HG02759 (cell line): Measurements from ENCODE around the gene CSNK2A3.
"Not testable (repeated sequence)": the region's sequence is repeated elsewhere in the genome, so short reads cannot be mapped to it uniquely, and the experiment has no call there.

ENCODE experiments used
- ATAC-seq: cut with Tn5 transposase; IDR thresholded peaks from one replicate; pipeline ENCODE4 v1.9.1; 2021; ENCODE audit warnings: mild to moderate bottlenecking, moderate library complexity; ENCODE audit not compliant: unreplicated experiment

CSNK2A3 gene

GRCh38 chr11:11352878-11353277 lies at the start of gene CSNK2A3:
CSNK2A3 (minus strand) TSS chr11:11353250; CDS start chr11:11353119, 131 bp downstream.
- ATAC-seq = not testable (repeated sequence)

- no peak for ATAC-seq
Observed at GRCh38 chr11:11401960-11402535, 49.0 kb upstream of the CSNK2A3 start.

GRCh38 chr11:11400635-11401232 lies 47.7 kb upstream of the CSNK2A3 start:
- ATAC-seq = no peak

DNA sequence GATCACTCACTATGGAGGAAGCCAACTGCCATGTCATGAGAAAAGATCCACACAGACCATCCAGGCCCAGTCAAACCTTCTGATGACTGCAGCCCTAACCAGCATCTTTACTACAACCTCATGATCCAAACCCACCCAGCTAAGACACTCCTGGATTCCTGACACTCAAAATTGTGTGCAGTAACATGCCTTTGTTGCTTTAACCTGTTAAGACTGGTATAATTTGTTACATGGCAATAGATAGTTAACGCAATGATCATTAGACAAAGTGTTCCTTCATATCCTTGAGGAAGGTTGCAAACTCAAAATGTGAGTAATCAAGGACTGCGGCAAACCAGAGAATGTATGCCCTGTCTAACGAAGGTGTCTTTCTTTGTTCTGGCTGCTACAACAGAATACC lies 47.1 kb upstream of the CSNK2A3 start:
- no peak for ATAC-seq

DNA sequence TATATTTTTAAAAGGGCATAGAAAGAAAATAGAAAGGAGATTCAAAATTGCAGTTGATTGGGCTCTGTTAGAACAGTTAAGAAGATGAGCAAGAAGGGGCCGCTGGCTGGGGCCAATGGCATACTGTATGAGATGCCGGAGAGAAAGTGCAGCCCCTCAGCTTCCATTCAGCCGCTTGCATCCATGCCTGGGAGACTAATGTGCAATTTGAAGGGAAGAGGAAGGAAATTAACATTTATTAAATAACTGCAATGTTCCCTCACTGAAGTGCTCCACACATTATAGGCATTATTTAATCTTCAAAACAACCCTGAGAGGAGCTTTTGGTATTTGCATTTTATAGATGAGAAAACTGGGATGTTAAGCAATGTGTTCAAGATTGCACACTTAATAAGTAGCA lies 44.7 kb upstream of the CSNK2A3 start:
- ATAC-seq = no peak

GRCh38 chr11:11397036-11397415 lies 44.0 kb upstream of the CSNK2A3 start:
- no peak for ATAC-seq

GRCh38 chr11:11396301-11397035 lies 43.4 kb upstream of the CSNK2A3 start:
- ATAC-seq = no peak

DNA sequence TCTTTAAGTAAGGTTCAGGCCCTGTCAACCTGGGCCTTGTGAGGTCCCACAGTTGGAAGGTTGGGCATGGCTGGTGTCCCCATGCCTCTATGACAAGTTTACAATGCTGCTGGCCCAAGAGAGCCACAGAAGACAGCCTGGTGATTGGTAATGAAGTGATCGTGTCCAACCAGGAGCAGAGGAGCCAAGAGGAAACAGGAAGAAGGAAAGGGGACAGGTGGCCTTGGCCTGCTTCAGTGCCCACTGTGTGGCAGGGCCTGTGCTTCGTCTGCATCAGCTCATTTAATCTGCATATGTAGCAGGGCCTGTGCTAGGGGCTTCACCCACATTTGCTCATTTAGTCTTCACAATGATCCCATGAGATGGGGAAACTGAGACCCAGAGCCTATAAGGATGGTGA lies 42.1 kb upstream of the CSNK2A3 start:
- ATAC-seq = no peak

- no peak for ATAC-seq
Observed at GRCh38 chr11:11394241-11394640, 41.2 kb upstream of the CSNK2A3 start.

DNA sequence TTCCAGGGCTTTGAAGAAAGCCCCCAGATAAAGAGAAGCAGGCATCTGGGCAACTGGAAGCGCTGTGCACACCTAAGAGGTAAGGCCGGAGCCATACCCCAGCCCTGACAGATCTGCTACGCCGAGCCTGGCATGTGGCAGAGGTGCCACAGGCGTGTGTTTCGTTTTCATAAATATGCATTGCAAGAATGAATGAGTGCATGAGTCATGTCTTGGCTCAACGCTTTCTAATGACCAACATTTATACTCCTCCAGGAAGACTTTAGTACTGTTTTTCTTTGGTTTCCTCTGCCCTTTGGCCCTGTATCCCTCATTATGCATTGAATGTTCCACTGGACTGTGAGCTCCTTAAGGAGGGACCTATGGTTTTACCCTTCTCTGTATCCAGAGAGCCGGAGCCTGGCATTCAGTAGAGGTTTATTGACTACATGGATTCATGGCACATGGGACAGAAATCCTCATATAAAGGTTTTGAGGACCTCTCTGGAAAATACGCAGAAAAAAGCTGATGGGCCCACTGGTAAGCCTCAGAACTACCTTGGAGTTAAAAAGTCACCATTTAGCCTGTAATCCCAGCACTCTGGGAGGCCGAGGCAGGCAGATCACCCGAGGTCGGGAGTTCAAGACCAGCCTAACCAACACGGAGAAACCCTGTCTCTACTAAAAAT lies 38.9 kb upstream of the CSNK2A3 start:
- no peak for ATAC-seq

DNA sequence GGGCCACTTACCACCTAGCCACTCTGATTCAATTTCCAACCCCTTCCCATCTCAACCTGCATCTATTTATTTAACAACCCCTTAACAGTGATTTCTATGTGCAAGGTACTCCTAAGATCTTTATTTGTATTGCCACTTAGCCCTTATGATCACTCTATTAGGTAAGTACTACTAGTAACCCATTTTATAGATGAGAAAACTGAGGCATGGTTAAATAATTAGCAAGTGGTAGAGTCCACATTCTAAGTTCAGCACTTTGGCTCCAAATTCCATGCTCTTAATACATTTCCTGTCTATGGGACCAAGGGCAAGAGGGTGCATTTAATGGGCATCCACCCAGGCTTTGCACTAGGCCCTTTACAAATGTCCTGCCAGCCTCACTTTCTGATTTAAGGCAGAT lies 38.1 kb upstream of the CSNK2A3 start:
- no peak for ATAC-seq

DNA sequence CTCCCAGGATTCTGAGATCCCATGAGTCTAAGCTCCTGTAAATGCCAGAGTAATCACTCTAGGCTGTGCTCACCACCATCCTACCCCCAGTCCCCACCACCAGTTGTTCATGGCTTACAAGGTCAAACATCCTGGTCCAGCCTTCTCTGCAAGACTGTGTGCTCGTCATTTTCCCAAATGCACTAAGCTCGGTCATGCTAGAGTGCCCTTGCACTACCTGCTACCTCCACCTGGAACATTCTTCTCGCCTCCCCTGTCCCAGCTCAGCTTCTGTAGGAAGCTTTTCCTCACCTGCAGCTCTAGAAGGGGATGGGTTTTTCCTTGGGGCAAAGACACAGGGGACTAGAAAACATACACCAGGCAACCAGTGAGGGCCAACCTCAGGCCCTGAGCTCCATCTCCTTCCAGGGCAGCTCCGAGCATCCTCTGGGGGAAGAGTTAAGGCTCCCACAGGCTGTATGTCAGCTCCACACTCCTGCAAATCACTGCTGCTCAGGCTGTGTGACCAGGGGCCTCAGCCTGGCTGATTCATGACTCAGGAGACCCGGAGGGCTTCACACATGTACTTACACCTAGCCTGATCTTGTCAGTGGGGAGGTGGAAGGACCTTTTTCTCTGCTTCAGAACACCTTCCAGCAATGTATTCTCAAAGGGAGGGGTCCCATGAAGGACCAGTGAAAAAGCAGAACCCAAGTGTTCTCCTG lies 37.2 kb upstream of the CSNK2A3 start:
- ATAC-seq = no peak

DNA sequence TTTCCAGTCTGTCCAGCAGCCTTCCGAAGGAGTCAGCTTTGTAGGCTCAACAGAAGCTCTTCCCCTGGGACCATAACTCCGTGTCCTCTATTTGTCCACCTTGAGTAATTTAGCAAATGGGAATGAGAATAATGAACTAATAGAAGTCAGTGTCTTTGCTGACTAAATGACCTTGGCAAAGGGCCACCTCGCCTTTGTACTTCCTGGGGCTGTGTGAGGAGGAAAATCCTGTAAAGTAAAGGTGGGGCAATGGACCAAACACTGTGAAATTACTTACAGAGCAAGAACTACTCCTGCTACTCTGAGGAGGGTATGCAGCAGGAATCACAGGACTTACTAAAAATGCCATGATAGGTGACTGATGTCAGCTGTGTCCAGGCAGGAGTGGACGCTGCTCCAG lies 36.2 kb upstream of the CSNK2A3 start:
- ATAC-seq = no peak

DNA sequence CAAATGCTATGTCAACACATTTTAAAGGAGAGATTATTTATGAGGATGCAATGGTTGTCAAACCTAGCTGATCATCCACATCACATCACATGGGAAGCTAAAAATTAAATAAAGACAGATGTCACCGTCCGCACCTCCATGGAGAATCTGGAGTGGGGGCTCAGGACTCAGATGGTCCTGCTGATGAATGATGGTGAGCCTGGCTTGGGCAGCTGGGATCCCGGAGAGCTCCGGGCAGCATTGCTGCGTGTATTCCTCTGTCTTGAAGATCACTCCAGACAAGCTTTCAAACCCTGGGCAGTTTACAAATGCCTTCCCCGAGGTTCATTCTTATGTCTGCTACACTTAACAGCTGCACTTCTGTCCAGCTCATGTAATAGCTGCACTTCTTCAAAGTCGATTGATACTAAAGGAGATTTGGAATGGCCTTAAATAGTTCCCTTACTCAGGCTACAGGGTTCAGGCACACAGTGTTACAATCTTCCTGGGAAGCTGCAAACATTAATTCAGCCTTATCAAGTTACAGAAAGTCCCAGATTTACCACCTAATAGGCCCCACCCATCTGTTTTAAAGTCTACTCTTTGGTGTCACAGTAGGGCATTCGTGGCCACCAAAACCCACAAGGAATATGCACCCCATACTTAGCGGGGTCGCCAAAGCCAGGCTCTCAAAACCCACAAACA lies 34.7 kb upstream of the CSNK2A3 start:
- ATAC-seq = no peak

DNA sequence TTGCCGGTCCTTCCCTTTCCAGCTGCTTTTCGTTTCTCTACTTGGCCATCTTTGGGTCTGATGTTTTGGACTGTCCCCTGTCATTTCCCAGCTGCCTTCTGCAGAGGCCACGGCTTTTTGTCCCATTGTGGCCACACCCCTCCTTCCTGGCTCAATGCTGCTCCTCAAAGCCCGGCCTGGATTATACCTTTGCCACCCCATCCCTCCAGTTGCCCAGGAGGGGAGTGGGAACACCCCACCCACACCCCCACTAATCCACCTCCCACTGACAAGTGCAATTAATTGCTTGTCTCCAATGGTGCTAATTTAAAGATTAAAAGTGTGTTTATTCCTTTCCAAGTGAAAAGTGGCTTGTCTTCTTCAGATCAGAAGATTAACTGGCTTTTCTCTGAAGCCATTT lies 34.2 kb upstream of the CSNK2A3 start:
- ATAC-seq = no peak

DNA sequence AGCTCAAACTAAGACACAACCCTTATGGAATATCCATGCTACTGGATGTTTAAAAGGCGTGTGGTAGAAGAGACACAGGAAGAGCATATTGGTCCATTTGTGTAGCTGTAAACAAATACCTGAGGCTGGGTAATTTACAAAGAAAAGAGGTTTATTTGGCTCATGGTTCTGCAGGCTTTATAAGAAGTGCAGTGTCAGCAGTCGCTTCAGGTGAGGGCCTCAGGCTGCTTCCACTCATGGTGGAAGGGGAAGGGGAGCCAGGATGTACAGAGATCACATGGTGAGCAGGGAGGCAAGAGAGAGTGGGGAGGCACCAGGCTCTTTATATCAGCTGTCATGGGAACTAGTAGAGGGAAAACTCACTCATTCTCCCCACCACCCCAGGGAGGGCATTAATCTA lies 31.8 kb upstream of the CSNK2A3 start:
- no peak for ATAC-seq

- ATAC-seq = no peak
Observed at GRCh38 chr11:11383995-11384394, 30.9 kb upstream of the CSNK2A3 start.

DNA sequence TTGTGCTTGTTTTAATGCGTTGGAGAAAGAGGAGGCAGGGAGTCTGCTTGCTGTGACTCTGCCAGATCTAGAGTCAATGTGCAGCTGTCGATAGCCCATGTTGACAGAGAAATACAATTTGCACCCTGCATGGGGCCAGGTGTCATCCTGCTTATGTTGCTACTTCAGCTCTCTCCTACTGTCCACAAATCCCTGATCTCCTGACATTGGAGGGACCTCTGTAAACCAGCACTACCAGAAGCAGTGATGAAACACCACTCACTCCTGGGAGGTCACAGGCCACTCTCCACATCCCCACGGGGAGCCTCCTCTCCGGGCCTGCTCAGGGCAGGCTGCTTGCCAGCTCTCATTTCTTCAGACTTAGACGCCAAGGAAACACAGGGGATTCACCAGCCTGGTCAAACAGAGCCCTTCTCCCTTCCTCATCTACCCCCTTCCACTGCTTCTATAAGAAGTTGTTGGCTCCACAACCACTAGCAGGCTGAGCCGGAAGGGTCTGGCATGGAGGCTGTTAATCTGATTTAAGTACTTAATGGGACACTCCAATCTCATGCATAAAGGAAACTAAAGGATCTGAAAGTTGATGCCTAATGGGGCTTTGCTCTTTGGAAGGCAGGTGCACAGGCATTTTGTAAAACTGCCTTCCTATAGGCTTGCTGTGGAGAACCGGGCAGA lies 29.9 kb upstream of the CSNK2A3 start:
- no peak for ATAC-seq

- ATAC-seq = no peak
Observed at GRCh38 chr11:11381471-11382105, 28.5 kb upstream of the CSNK2A3 start.

GRCh38 chr11:11380883-11381282 lies 27.8 kb upstream of the CSNK2A3 start:
- ATAC-seq = no peak
